Panc1 (cell line): Measurements from ENCODE around the gene C11orf58. TPM values are rescaled to one million over a fixed set of nuclear protein-coding genes. Genes with fewer than 3 reads are reported as not detected.

Experiments used
- ATAC-seq: fragments of 200-7000 bp; cut with Tn5 transposase; 2 replicates; pipeline ENCODE4 v1.9.1; 2020; ENCODE audit warnings: mild to moderate bottlenecking, moderate library complexity
- BruUV-seq: library from RNA; stranded (reverse); fragments of 400-500 nt; replicated peaks from 2 replicates; lab custom pipeline; 2021; lab: Mats Ljungman, UMichigan
- CTCF ChIA-PET: fragments of 300-600 bp; sonication (Branson Sonifier 250); formaldehyde crosslinking; loops from one replicate; lab custom pipeline; 2022; ENCODE audit warnings: antibody characterized with exemption; lab: Charles Lee
- POLR2A ChIA-PET: fragments of 300-600 bp; sonication (Branson Sonifier 250); formaldehyde crosslinking; loops from one replicate; lab custom pipeline; 2022; ENCODE audit warnings: antibody characterized with exemption; lab: Charles Lee
- DNase-seq: peaks from one replicate; pipeline ENCODE4 v3.0.0-alpha.2; 2010; ENCODE audit warnings: low read depth, low spot score
- H3K27ac ChIP-seq: 2 replicates; pipeline ENCODE4 v1.5.1; 2011; ENCODE audit warnings: mild to moderate bottlenecking, low read length, inconsistent platforms
- H3K27me3 ChIP-seq: fragments of 200-500 bp; sonication (Bioruptor generic); 2 replicates; pipeline ENCODE4 v1.6.0; 2014; ENCODE audit warnings: low read length, inconsistent platforms; ENCODE audit not compliant: control insufficient read depth, insufficient read depth
- H3K36me3 ChIP-seq: fragments of 200-500 bp; sonication (Bioruptor generic); 2 replicates; pipeline ENCODE4 v1.5.1; 2014; ENCODE audit warnings: inconsistent platforms, mild to moderate bottlenecking, low read length, moderate library complexity; ENCODE audit not compliant: control insufficient read depth, insufficient read depth
- H3K4me1 ChIP-seq: 2 replicates; pipeline ENCODE4 v1.5.1; 2011; ENCODE audit warnings: inconsistent platforms, mild to moderate bottlenecking, low read length, moderate library complexity; ENCODE audit not compliant: control insufficient read depth, insufficient read depth
- H3K4me3 ChIP-seq, 2 experiments: 2 replicates each; pipeline ENCODE4 v1.5.1; 2011 to 2012; ENCODE audit warnings: low read depth in 2 of 2, low read length in 2 of 2, mild to moderate bottlenecking in 2 of 2, inconsistent platforms in 1 of 2, moderate library complexity in 1 of 2
- H3K9me3 ChIP-seq: fragments of 200-500 bp; sonication (Bioruptor generic); 2 replicates; pipeline ENCODE4 v1.5.1; 2014; ENCODE audit warnings: low read depth, mild to moderate bottlenecking, inconsistent platforms, low read length, moderate library complexity; ENCODE audit not compliant: control insufficient read depth, insufficient read depth
- POLR2AphosphoS5 ChIP-seq: IDR thresholded peaks from 2 replicates; pipeline ENCODE4 v1.6.1; 2012; ENCODE audit warnings: mild to moderate bottlenecking, low read depth, low read length, moderate library complexity
- SIN3A ChIP-seq: IDR thresholded peaks from 2 replicates; pipeline ENCODE4 v1.6.1; 2012; ENCODE audit warnings: low read depth, mild to moderate bottlenecking, low read length, moderate library complexity, borderline replicate concordance; ENCODE audit not compliant: insufficient read depth
- TCF7L2 ChIP-seq: IDR thresholded peaks from 2 replicates; pipeline ENCODE4 v1.6.1; 2011; ENCODE audit warnings: mild to moderate bottlenecking, low read depth, low read length, inconsistent platforms
- in situ Hi-C: cut with HindIII; loops from 2 replicates; pipeline ENCODE4 v1.10.0; 2016; ENCODE audit warnings: low sequenced_read_pairs, low pct_unique_long_range_greater_than_20kb
- intact Hi-C: fragments of 100-400 bp; cut with micrococcal nuclease; formaldehyde crosslinking; loops from one replicate; pipeline ENCODE4 v1.10.0; 2022; ENCODE audit not compliant: unreplicated experiment
- total RNA-seq: library from RNA; stranded (reverse); gene quantifications from one replicate; pipeline ENCODE4 v1.2.1, GENCODE V29; 2021; ENCODE audit not compliant: unreplicated experiment
- TF ChIP-seq, protein P1 (sequence below), 2 experiments: IDR thresholded peaks; 2 replicates each; pipeline ENCODE4 v1.6.1; 2011 to 2012; ENCODE audit warnings: low read depth in 2 of 2, control low read depth in 1 of 2, low read length in 1 of 2, mild to moderate bottlenecking in 1 of 2, moderate library complexity in 1 of 2; ENCODE audit not compliant: insufficient read depth in 1 of 2
- TF ChIP-seq, protein P2 (sequence below): fragments of 450-650 bp; IDR thresholded peaks from 2 replicates; pipeline ENCODE4 v1.5.1; 2017; ENCODE audit warnings: mild to moderate bottlenecking

Gene C11orf58
- total RNA-seq, 1 experiment from 2014 or later = 97.6 TPM

DNA sequence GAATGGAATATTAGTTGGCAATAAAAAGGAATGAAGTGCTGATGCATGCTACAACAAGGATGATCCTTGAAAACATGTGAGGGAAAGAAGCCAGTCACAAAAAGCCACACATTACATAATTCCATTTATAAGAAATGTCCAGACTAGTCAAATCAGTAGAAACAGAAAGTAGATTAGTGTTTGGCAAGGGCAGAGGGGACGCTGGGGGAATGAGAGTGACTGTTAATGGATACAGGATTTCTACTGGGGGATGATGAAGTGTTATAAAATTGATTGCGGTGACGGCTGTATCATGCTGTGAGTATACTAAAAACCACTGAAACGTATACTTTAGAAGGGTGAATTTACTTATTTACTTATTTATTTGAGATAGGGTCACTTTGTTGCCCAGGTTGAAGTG, 57.9 kb downstream of the C11orf58 start:
- no peak for DNase-seq
- no peaks in the 10 kb centered on the region; the same call in 1 of the 2 replicates for H3K4me1 ChIP-seq
- H3K27me3 ChIP-seq = no peaks in the 10 kb centered on the region
- H3K36me3 ChIP-seq = no peaks in the 10 kb centered on the region
- H3K27ac ChIP-seq = no peak overlapping the region
- intact Hi-C loops = no loop called here
- TF ChIP-seq TCF7L2 (no peak), POLR2AphosphoS5 (no peak), SIN3A (no peak)
- TF ChIP-seq, protein P1, sequence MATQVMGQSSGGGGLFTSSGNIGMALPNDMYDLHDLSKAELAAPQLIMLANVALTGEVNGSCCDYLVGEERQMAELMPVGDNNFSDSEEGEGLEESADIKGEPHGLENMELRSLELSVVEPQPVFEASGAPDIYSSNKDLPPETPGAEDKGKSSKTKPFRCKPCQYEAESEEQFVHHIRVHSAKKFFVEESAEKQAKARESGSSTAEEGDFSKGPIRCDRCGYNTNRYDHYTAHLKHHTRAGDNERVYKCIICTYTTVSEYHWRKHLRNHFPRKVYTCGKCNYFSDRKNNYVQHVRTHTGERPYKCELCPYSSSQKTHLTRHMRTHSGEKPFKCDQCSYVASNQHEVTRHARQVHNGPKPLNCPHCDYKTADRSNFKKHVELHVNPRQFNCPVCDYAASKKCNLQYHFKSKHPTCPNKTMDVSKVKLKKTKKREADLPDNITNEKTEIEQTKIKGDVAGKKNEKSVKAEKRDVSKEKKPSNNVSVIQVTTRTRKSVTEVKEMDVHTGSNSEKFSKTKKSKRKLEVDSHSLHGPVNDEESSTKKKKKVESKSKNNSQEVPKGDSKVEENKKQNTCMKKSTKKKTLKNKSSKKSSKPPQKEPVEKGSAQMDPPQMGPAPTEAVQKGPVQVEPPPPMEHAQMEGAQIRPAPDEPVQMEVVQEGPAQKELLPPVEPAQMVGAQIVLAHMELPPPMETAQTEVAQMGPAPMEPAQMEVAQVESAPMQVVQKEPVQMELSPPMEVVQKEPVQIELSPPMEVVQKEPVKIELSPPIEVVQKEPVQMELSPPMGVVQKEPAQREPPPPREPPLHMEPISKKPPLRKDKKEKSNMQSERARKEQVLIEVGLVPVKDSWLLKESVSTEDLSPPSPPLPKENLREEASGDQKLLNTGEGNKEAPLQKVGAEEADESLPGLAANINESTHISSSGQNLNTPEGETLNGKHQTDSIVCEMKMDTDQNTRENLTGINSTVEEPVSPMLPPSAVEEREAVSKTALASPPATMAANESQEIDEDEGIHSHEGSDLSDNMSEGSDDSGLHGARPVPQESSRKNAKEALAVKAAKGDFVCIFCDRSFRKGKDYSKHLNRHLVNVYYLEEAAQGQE (IDR thresholded peaks at IDR 0.05; ENCODE audit: insufficient read depth in 1 of 2, low read depth in 2 of 2, low read length in 1 of 2) = no peak
- TF ChIP-seq, protein P2, sequence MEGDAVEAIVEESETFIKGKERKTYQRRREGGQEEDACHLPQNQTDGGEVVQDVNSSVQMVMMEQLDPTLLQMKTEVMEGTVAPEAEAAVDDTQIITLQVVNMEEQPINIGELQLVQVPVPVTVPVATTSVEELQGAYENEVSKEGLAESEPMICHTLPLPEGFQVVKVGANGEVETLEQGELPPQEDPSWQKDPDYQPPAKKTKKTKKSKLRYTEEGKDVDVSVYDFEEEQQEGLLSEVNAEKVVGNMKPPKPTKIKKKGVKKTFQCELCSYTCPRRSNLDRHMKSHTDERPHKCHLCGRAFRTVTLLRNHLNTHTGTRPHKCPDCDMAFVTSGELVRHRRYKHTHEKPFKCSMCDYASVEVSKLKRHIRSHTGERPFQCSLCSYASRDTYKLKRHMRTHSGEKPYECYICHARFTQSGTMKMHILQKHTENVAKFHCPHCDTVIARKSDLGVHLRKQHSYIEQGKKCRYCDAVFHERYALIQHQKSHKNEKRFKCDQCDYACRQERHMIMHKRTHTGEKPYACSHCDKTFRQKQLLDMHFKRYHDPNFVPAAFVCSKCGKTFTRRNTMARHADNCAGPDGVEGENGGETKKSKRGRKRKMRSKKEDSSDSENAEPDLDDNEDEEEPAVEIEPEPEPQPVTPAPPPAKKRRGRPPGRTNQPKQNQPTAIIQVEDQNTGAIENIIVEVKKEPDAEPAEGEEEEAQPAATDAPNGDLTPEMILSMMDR = no peak
- in situ Hi-C loops = no loop called here
- H3K9me3 ChIP-seq = no peaks in the 10 kb centered on the region
- POLR2A ChIA-PET = no interaction called here
- CTCF ChIA-PET = no interaction called here
- no TSS peak for BruUV-seq
- ATAC-seq = no peak
- H3K4me3 ChIP-seq = no peak overlapping the region

DNA sequence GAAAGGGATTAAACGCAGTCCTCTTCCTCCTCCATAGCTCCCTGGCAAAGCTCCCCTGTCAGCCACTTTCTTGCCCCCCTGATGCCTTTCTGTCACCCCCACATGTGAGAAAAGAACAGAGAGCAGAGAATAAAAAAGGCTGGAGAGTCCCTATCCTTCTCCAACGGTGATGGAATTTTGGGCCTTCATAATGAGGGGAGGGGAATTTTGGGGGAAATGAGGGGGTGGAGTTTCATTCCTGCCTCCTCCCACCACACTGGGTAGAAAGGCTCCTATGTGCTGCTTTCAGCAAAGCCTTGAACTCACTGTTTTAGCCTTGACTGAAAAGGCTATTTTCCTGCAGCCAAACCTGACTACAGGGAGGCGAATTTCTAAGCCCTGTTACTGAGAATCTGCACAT, 59.3 kb downstream of the C11orf58 start:
- no peak for DNase-seq
- BruUV-seq = no TSS peak

More for the DNA sequence above, 59.3 kb downstream of the C11orf58 start:
- intact Hi-C loops = no loop called here
- TF ChIP-seq SIN3A (no peak), POLR2AphosphoS5 (no peak), TCF7L2 (no peak)
- TF ChIP-seq, protein P1 (IDR thresholded peaks at IDR 0.05; ENCODE audit: insufficient read depth in 1 of 2, low read depth in 2 of 2, low read length in 1 of 2) = no peak
- TF ChIP-seq, protein P2 = no peak
- Histone ChIP-seq H3K9me3 (no peaks in the 10 kb centered on the region), H3K27me3 (no peaks in the 10 kb centered on the region), H3K4me1 (no peaks in the 10 kb centered on the region), H3K27ac (no peak overlapping the region), H3K36me3 (no peaks in the 10 kb centered on the region), H3K4me3 (no peak overlapping the region)
- in situ Hi-C loops = no loop called here
- ChIA-PET POLR2A (no interaction called here), CTCF (no interaction called here)
- ATAC-seq = no peak
